Activated T-helper 9 cell treated with anti-CD3 and anti-CD28 coated beads, Interleukin-2, amount 50 U/mL, for 16 hours (primary cell): ENCODE results near the gene HDLBP.

Source experiments
- DNase-seq: peaks from one replicate; pipeline ENCODE4 v3.0.0-alpha.2; 2020; ENCODE audit warnings: low read depth

The HDLBP gene

GRCh38 chr2:241228081-241228859, 87.2 kb downstream of the HDLBP start:
- no peak for DNase-seq

- no peak for DNase-seq
Measured at GRCh38 chr2:241227594-241227993, 87.9 kb downstream of the HDLBP start.

- DNase-seq, result no peak
Measured at GRCh38 chr2:241226723-241227572, 88.5 kb downstream of the HDLBP start.

GRCh38 chr2:241225983-241226382, 89.5 kb downstream of the HDLBP start:
- DNase-seq, result no peak

- no peak for DNase-seq
Measured at GRCh38 chr2:241225545-241225944, 89.9 kb downstream of the HDLBP start.

- DNase-seq, result no peak
Measured at GRCh38 chr2:241224851-241225438, 90.5 kb downstream of the HDLBP start.

GRCh38 chr2:241224018-241224850, 91.2 kb downstream of the HDLBP start:
- no peak for DNase-seq

GRCh38 chr2:241223211-241224017, 92.1 kb downstream of the HDLBP start:
- no peak for DNase-seq

GRCh38 chr2:241219856-241220356, 95.6 kb downstream of the HDLBP start:
- DNase-seq, result no peak

GRCh38 chr2:241219030-241219382, 96.5 kb downstream of the HDLBP start:
- DNase-seq, result no peak

GRCh38 chr2:241218131-241219029, 97.1 kb downstream of the HDLBP start:
- peak; percentile 13 for DNase-seq

- peak; percentile 15 for DNase-seq
Measured at GRCh38 chr2:241217320-241218031, 98.0 kb downstream of the HDLBP start.

- DNase-seq, result no peak
Measured at GRCh38 chr2:241216211-241216761, 99.2 kb downstream of the HDLBP start.

GRCh38 chr2:241215421-241215820, 100.1 kb downstream of the HDLBP start:
- DNase-seq, result no peak

- no peak for DNase-seq
Measured at GRCh38 chr2:241214766-241215165, 100.7 kb downstream of the HDLBP start.

- DNase-seq, result no peak
Measured at GRCh38 chr2:241214209-241214608, 101.3 kb downstream of the HDLBP start.

- DNase-seq, result no peak
Measured at GRCh38 chr2:241213567-241213966, 101.9 kb downstream of the HDLBP start.

GRCh38 chr2:241213041-241213440, 102.4 kb downstream of the HDLBP start:
- no peak for DNase-seq

- no peak for DNase-seq
Measured at GRCh38 chr2:241211276-241211675, 104.2 kb downstream of the HDLBP start.
